T-helper 22 cell (primary cell): ENCODE results near the gene OR4E2.
"Not testable (repeated sequence)": the region's sequence is repeated elsewhere in the genome, so short reads cannot be mapped to it uniquely, and the experiment has no call there.

ENCODE experiments used
- DNase-seq: peaks from one replicate; pipeline ENCODE4 v3.0.0-alpha.2; 2020; ENCODE audit warnings: low read depth

OR4E2 gene, protein sequence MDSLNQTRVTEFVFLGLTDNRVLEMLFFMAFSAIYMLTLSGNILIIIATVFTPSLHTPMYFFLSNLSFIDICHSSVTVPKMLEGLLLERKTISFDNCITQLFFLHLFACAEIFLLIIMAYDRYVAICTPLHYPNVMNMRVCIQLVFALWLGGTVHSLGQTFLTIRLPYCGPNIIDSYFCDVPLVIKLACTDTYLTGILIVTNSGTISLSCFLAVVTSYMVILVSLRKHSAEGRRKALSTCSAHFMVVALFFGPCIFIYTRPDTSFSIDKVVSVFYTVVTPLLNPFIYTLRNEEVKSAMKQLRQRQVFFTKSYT

GRCh38 chr14:21653331-21653885 is at the start of gene OR4E2:
Gene OR4E2, plus strand, starts transcription at chr14:21653835. Its CDS starts 11,248 bp downstream, at chr14:21665083.
- no peak for DNase-seq

DNA sequence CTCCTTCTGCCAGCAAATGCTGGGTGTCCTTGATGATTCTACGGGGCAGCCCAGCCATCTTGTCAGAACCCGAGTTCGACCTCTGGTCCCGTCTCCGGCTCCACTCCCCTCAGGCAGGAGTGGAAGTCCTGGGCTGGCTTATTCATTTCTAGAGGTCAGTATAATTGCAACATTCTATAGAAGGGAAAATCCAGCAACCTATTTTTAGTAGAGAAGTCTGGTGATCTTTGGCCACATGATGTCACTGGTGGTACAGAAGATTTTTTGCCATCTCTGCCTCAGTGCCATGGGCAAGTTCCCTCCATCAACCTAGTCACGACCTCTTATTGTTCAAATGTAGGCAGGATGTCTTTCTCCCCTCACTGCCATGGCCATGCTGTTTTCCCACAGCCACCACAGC is 41.3 kb upstream of the OR4E2 start:
- DNase-seq = no peak

DNA sequence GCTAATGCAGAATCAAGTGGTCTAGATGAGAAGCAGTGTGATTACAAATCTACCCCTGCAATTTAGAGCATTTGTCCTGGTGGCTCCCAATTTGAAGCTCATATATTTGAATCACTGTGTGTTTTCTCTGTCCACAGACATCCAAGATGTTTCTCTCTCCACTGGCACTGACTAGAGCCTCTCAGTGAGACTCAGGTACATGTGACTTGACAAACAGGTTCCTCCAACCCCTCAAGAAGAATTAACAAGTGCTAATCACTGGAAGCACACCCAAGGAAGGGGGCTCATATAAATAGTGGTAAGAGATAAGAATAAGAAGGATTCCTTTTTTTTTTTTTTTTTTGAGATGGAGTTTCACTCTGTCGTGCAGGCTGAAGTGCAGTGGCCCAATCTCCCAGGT is 39.4 kb upstream of the OR4E2 start:
- no peak for DNase-seq

DNA sequence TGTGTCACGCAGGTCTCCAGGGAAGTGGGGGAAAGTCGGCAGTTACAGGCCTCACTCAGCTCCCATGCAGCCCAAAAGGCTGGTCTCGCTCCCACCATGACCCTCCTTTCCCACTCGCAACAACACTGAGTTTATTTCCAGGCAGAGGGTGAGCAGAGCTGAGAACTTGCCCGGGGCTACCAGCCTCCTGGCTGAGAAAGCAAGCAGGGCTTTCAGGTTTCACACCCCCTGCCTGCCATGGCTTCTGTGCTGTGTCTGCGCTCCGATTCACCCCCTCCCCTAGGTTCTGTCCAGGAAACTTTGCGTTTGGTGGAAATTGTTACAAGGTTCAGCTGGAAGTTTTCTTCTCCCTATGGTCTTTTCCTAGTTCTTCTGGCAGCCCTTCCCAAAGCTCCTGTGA is 36.0 kb upstream of the OR4E2 start:
- DNase-seq = no peak

DNA sequence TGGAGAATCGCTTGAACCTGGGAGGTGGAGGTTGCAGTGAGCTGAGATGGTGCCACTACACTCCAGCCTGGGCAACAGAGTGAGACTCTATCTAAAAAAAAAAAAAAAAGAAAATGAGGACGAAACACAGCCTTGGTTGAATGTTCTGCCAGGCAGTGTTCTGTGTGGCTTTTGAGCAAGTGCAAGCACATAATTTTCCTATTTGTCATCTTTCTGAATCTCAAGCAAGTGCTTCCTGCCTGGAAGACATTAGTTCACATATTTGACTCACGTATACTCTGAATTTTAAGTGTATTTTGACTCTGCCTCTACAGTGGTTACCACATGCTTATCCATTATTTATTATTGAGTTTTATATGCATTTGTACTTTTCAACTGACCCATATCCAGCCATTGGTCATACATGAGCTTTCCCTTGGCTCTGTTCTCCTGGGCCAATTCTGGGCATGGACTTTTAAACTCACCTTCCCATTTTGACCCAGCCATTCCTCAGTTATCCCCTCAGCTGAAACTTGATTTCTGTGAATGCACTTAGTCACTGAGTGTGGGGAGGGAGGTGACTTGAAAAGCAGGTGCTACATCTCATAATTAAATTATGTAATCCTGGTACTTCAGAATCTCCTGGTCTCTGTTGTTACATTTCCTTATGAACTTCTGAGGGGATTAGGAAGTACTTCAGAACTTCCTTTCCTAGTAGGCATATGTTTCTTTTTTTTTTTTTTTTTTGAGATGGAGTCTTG is 27.0 kb upstream of the OR4E2 start:
- DNase-seq = no peak

DNA sequence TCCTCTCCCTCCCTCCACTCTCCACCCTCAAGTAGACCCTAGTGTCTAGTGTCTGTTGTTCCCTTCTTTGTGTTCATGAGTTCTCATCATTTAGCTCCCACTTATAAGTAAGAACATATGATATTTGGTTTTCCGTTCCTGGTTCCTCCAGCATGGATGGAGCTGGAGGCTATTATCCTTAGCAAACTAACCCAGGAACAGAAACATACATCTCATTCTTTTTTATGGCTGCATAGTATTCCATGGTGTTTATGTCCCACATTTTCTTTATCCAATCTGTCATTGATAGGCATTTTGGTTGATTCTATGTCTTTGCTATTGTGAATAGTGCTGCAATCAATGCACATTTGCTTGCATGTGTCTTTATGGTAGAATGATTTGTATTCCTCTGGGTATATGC is 23.1 kb upstream of the OR4E2 start:
- DNase-seq = not testable (repeated sequence)

DNA sequence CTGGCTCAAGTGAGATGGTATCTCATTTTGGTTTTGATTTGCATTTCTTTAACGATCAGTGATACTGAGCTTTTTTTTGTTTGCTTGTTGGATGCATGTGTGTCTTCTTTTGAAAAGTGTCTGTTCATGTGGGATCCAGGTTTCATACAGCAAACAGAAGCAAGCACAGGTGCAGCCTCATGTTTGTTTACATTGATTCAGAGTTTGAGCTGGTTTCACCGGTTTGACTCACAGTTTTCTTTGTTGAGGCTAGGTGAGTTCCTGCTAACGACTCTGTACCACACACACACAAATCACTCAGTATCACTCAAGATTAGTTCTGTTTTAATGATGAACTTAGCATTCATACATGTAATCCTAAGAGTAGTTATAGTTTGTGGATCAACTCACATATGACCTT is 22.6 kb upstream of the OR4E2 start:
- DNase-seq = no peak

DNA sequence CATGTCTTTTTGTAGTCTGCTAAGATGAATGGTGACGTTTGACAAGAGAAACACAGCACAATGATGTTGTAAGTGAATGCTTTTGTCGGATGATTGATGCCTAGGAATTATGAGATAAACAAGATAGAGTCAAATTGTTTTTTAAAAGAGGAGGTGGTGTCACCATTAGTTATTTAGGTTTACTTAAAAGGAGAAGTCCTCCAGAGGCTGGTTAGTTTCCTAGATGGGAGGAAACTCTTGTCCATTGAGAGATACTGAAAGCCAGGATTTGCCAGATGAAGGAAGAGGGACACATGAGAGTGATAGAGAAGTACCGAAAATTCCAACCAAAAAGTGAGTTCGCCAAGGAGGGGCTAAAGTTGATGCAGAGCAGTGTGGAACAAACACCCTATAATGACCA is 18.8 kb upstream of the OR4E2 start, which contains the start of gene OR10G2:
TSS of gene OR10G2 (minus strand) at position 101 of the 400 bp plus-strand sequence. CDS start at position 3, 98 bp downstream.
- DNase-seq = no peak

DNA sequence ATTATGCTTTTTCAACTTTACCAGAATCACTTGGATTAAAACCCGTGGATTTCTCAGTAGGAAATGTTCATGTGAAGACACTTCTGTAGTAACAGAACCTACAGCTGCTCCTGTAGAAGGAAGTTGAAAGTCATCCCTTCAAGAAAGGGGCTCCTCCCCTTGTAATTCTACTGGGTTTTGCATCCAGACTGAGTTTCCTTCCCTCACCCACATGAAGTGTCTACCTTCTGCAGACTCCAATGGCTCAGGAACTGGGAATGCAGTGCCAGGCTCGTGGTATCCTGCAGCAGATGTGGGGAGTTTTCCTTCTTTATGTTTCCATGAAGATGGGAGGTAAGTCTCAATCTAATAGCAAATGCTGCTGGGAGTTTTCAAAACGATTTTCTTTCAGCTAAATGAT is 11.0 kb upstream of the OR4E2 start:
- DNase-seq = no peak

DNA sequence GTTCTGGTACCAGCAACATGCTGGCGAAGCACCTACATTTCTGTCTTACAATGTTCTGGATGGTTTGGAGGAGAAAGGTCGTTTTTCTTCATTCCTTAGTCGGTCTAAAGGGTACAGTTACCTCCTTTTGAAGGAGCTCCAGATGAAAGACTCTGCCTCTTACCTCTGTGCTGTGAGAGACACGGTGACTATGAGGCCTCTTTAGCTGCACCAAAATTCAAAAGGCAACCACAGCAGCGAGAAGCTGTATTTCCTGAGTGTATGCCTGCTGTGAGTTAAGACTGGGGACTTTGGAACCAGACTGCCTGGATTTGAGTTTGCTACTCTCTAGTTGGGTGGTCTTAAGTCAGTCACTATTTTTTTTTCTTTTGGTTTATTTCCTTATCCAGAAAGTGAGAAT is 10.2 kb upstream of the OR4E2 start:
- DNase-seq = no peak

GRCh38 chr14:21647380-21647779 is 6.3 kb upstream of the OR4E2 start:
- DNase-seq = no peak

GRCh38 chr14:21652209-21652808 is 1.3 kb upstream of the OR4E2 start:
- no peak for DNase-seq

GRCh38 chr14:21654215-21654614 is 580 bp downstream of the OR4E2 start:
- no peak for DNase-seq

DNA sequence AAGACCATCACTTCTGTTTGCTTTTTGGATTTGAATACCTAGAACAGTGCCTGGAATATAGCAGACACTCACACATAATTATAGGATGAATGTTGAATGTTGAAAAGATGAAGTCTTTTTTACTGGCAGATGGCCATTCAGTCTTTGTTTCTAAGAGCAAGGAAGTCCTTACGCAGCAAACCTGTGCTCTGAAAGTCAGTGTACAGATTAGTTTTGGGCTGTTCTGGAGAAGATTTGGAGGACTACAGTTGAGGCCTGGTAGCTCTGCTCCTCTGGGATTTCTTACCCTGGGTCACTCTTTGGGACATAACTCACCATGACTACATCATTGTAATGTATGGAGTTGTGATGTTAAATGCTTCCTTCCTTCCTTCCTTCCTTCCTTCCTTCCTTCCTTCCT is 3.3 kb downstream of the OR4E2 start:
- DNase-seq = no peak

DNA sequence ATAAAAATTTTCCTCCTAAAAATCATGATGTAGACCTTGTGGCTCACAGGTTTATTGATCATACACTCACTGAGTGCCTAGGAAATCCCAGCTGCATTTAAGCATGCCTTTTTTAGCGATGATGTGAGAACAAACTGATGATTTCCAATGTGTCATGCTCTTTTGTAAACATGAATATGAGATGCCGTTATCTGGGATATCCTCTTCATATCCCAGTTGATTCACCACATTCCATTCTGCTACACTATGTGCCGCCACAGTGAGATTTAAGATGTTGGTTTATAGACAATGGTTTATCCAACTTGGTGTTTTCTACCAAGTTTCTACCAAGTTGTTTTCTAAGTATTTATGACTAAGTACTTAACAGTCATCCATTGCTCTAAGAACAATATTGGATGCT is 14.7 kb downstream of the OR4E2 start:
- DNase-seq = no peak

DNA sequence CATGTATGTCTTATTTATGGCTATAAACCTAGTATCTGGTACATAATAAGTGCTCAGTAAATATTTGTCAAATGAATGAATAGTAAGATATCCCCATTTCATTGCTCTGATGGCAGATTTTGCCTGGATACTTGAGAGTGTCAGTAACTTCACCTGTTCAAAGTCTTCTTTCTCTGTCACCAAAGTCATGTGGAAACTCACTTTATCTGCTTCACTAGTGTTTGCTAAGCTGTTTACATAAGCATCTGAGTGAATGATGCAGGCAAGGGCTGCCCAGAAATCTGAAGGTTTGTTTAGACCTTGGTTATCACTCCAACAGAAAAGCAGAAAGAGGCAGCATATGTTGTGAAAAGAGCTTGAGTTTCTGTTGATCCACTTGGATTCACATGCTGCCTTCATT is 15.6 kb downstream of the OR4E2 start:
- DNase-seq = no peak

DNA sequence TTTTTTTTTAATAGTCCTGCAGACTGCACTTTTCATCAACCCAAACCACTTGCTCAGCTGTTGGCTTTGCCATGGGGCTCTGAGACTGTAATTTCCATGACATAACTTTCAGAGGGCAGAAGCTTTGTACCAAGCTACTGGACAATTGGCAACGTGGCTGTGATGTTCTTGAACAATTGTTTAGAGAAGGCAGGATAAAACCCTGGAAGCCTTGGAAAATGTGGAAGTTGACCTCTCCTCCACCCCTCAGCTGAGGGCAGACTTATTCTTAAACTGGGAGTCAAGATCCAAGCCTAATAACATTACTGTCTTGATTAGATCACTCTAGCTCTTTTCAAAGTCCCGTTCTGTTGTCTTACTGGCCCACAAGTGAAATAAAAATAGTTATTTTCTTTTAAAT is 17.7 kb downstream of the OR4E2 start:
- DNase-seq = no peak

DNA sequence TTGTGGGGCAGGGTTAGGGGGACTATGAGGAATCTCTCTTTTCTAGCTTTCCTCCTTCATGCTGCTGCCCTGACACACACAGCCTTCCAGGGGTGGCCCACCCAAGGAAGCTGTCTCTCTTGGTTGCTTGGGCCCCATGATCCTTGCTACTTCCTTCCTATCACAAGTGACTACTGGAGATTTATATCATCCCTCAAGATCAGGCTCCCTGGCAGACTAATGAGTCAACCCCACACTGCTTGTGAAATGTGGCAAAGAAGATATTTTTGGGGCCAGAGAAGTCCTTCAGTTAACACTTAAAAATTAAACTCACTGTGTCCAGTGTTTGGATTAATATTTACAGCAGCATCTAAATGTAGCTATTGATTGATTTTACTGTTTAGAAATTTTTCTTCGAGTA is 18.5 kb downstream of the OR4E2 start:
- DNase-seq = no peak

GRCh38 chr14:21673718-21674117 is 20.1 kb downstream of the OR4E2 start, which contains the start of gene OR4E1:
Gene OR4E1, minus strand, starts transcription at chr14:21673818. Its CDS starts 2,883 bp downstream, at chr14:21670935.
- DNase-seq = no peak

- DNase-seq = no peak
These were observed 21.9 kb downstream of the OR4E2 start for GRCh38 chr14:21675566-21675965.

- DNase-seq = no peak
These were observed 26.4 kb downstream of the OR4E2 start for GRCh38 chr14:21680072-21680471.

GRCh38 chr14:21686468-21686867 is 32.8 kb downstream of the OR4E2 start:
- DNase-seq = no peak

GRCh38 chr14:21694425-21694824 is 40.8 kb downstream of the OR4E2 start:
- DNase-seq = no peak
